Left ventricle myocardium inferior (tissue), 1 donor: ENCODE data around the gene RETREG3. TPM values are rescaled to one million over a fixed set of nuclear protein-coding genes. Genes with fewer than 3 reads are reported as not detected.
"Not testable (repeated sequence)": the region's sequence is repeated elsewhere in the genome, so short reads cannot be mapped to it uniquely, and the experiment has no call there.

Experiments used
- DNase-seq: peaks from one replicate; pipeline ENCODE4 v3.0.0-alpha.2; 2020
- H3K27ac ChIP-seq: fragments of 200-600 bp; replicated peaks from 2 replicates; pipeline ENCODE4 v1.8.0; 2021
- H3K27me3 ChIP-seq: fragments of 200-600 bp; 2 replicates; pipeline ENCODE4 v1.8.0; 2021; ENCODE audit warnings: low read depth
- H3K36me3 ChIP-seq: fragments of 200-600 bp; 2 replicates; pipeline ENCODE4 v1.8.0; 2021
- H3K4me1 ChIP-seq: fragments of 200-600 bp; 2 replicates; pipeline ENCODE4 v1.8.0; 2021
- H3K4me3 ChIP-seq: fragments of 200-600 bp; 2 replicates; pipeline ENCODE4 v1.8.0; 2021; ENCODE audit warnings: mild to moderate bottlenecking, moderate library complexity
- H3K9me3 ChIP-seq: fragments of 200-600 bp; replicated peaks from 2 replicates; pipeline ENCODE4 v1.8.0; 2021
- CTCF ChIP-seq: fragments of 200-600 bp; IDR thresholded peaks from 2 replicates; pipeline ENCODE4 v1.8.0; 2021; ENCODE audit warnings: antibody characterized with exemption, mild to moderate bottlenecking, borderline replicate concordance
- intact Hi-C: fragments of 100-400 bp; cut with micrococcal nuclease; formaldehyde crosslinking; loops from one replicate; pipeline ENCODE4 v1.11.0; 2022
- total RNA-seq: library from RNA; stranded (reverse); fragmentation: NEBNext Ultra II Directional; extraction: Animal tissue kit (Norgen Biotek cat#: 25700); gene quantifications from one replicate; pipeline ENCODE4 v1.2.1, GENCODE V29; 2021
- donor health status: DM: no; HTN: yes; CAD: no; lungs with severe emphysema.

RETREG3 gene
- total RNA-seq, 1 donor from 2014 or later = 17.6 TPM

- no peak for DNase-seq
- no peak overlapping the region for H3K27ac ChIP-seq
- H3K27me3 ChIP-seq = no peaks in the 10 kb centered on the region
- no peak overlapping the region for H3K4me3 ChIP-seq
- intact Hi-C loops = no loop called here
- no peaks in the 10 kb centered on the region for H3K9me3 ChIP-seq
- TF ChIP-seq CTCF = no peak
- H3K36me3 ChIP-seq = no peaks in the 10 kb centered on the region
- no peaks in the 10 kb centered on the region for H3K4me1 ChIP-seq
These were observed 20.3 kb upstream of the RETREG3 start for GRCh38 chr17:42629411-42630009.

- H3K27ac ChIP-seq, intact Hi-C loops, H3K36me3 ChIP-seq: not testable (repeated sequence)
These were observed 18.0 kb upstream of the RETREG3 start for GRCh38 chr17:42627032-42627764.

DNA sequence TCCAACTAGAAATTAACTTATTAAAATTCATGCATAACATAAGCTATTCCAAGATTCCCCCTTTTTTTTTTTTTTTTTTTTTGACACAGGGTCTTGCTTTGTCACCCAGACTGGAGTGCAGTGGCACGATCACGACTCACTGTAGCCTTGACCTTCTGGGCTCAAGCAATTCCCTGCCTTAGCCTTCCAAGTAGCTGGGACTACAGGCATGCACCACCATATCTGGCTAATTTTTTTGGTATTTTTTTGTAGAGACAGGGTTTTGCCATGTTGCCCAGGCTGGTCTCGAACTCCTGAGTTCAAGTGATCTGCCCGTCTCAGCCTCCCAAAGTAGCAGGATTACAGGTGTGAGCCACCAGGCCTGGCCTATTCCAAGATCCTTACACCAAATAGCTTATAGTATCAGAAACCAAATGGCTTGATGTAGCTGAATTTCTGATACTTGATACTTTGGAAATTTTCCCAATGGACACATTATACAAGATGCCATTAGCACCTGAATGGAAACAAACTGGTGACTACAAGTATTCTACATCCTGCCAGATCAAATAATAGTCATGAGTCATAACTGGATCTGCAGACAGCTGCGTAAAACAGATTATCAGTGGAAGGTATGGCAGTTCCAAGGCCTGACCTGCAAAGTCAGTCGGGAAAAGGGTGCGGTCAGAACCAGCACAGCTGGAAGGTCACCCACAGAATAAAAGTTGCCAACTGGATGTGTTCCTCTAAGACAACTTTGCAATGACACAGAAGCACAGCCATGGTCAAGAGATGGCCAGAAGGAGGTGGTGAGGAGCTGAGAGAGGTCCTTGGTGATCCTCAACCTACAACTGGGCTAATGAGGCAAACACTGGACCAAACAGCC, 14.8 kb upstream of the RETREG3 start:
- TF ChIP-seq CTCF = no peak
- Histone ChIP-seq H3K9me3 (no peaks in the 10 kb centered on the region), H3K36me3 (no peaks in the 10 kb centered on the region), H3K27ac (no peak overlapping the region), H3K27me3 (no peaks in the 10 kb centered on the region), H3K4me3 (no peak overlapping the region), H3K4me1 (peaks cover 4% of the 10 kb centered on the region)
- intact Hi-C loops = no loop called here
- DNase-seq = no peak

More at GRCh38 chr17:42627032-42627764, 18.0 kb upstream of the RETREG3 start:
- not testable (repeated sequence) for DNase-seq, H3K4me1 ChIP-seq, H3K4me3 ChIP-seq, H3K27me3 ChIP-seq, H3K9me3 ChIP-seq

GRCh38 chr17:42623271-42623670, 14.1 kb upstream of the RETREG3 start:
- no peak for DNase-seq
- no peak for TF ChIP-seq CTCF
- Histone ChIP-seq H3K4me1 (peaks cover 10% of the 10 kb centered on the region), H3K27ac (no peak overlapping the region), H3K4me3 (no peak overlapping the region), H3K27me3 (no peaks in the 10 kb centered on the region), H3K36me3 (no peaks in the 10 kb centered on the region), H3K9me3 (no peaks in the 10 kb centered on the region)
- intact Hi-C loops = no loop called here

- DNase-seq = not testable (repeated sequence)
These were observed 12.8 kb upstream of the RETREG3 start for GRCh38 chr17:42621987-42622386.

DNA sequence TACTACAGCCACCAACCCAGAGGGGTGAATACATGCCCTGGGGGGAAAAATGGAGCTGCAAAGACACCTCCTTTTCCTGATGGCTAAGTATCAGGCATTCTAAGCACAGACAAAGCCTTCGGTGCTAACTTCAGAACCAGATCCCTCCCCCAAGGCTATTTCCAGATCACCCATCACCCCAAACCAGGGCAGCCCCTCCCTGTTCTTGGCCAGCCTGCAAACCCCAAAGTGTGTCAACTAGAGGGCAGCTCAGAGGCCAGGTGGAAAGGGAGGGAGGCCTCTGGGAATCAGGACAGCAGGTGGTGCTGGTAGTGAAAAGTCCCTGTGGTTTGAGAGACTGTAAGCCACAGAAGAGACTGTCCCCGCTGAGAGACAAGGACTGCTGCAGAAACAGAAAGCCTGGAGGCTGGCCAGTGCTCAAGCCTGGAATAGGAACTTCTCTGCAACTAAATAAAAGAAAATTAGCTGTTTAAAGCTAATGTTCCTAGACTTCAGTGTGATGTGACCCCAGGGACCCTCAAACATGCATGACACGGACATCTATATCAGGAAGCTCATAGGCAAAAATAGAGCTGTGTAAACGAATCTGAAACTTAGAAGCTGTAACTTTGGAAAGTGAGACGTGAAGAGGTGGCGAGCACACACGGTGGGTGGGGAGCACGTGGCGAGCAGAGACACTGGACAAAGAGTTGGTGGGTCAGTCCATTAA, 9.4 kb upstream of the RETREG3 start:
- Histone ChIP-seq H3K27me3 (no peaks in the 10 kb centered on the region), H3K36me3 (peaks cover 26% of the 10 kb centered on the region)
- peak; percentile 60 for DNase-seq

More at GRCh38 chr17:42621987-42622386, 12.8 kb upstream of the RETREG3 start:
- H3K9me3 ChIP-seq, H3K36me3 ChIP-seq, H3K27me3 ChIP-seq, H3K4me3 ChIP-seq, intact Hi-C loops, H3K27ac ChIP-seq: not testable (repeated sequence)
- H3K4me1 ChIP-seq = peaks cover 20% of the 10 kb centered on the region

More for the DNA sequence above, 9.4 kb upstream of the RETREG3 start:
- no peaks in the 10 kb centered on the region for H3K9me3 ChIP-seq
- H3K4me1 ChIP-seq = peaks cover 20% of the 10 kb centered on the region
- H3K4me3 ChIP-seq = peak overlapping the region; percentile 46
- peak; percentile 51 for TF ChIP-seq CTCF
- intact Hi-C loops = loop anchor here (10.0 kb wide), 1 partner anchor 56 kb away; the partner anchor contains the start of gene PLEKHH3
- H3K27ac ChIP-seq = peak overlapping the region; percentile 89
